GM23338 (cell line): Measurements from ENCODE around the gene CPXM2. TPM values are rescaled to one million over a fixed set of nuclear protein-coding genes. Genes with fewer than 3 reads are reported as not detected.

Source experiments
- ATAC-seq: fragments of 200-7000 bp; cut with Tn5 transposase; 3 replicates; pipeline ENCODE4 v1.9.1; 2020
- DNase-seq: peaks from one replicate; pipeline ENCODE4 v3.0.0-alpha.2; 2015; ENCODE audit warnings: low spot score
- H2AFZ ChIP-seq: fragments of 200-600 bp; sonication (generic); 2 replicates; pipeline ENCODE4 v1.8.0; 2016; ENCODE audit warnings: antibody characterized with exemption, mild to moderate bottlenecking, moderate library complexity
- H3F3A ChIP-seq: fragments of 200-600 bp; sonication (generic); replicated peaks from 2 replicates; pipeline ENCODE4 v1.8.0; 2017; ENCODE audit warnings: antibody characterized with exemption, mixed run types, low read depth
- H3K27ac ChIP-seq: fragments of 200-600 bp; sonication (generic); 2 replicates; pipeline ENCODE4 v1.6.1; 2016; ENCODE audit warnings: low read depth
- H3K27me3 ChIP-seq: fragments of 200-600 bp; sonication (generic); 2 replicates; pipeline ENCODE4 v1.8.0; 2016; ENCODE audit warnings: mild to moderate bottlenecking, mixed run types, moderate library complexity; ENCODE audit not compliant: insufficient read depth
- H3K36me3 ChIP-seq: fragments of 200-600 bp; sonication (generic); 2 replicates; pipeline ENCODE4 v1.8.0; 2016; ENCODE audit warnings: mild to moderate bottlenecking; ENCODE audit not compliant: insufficient read depth
- H3K4me1 ChIP-seq: fragments of 200-600 bp; sonication (generic); 2 replicates; pipeline ENCODE4 v1.8.0; 2016; ENCODE audit warnings: mild to moderate bottlenecking, moderate library complexity; ENCODE audit not compliant: insufficient read depth
- H3K4me2 ChIP-seq: fragments of 200-600 bp; sonication (generic); 2 replicates; pipeline ENCODE4 v1.7.1; 2017; ENCODE audit warnings: mixed run types
- H3K4me3 ChIP-seq: fragments of 200-600 bp; sonication (generic); 2 replicates; pipeline ENCODE4 v1.6.1; 2016; ENCODE audit warnings: mixed run types
- H3K79me2 ChIP-seq: fragments of 200-600 bp; sonication (generic); replicated peaks from 2 replicates; pipeline ENCODE4 v1.8.0; 2017; ENCODE audit warnings: mild to moderate bottlenecking; ENCODE audit not compliant: insufficient read depth
- H3K9me2 ChIP-seq: fragments of 200-600 bp; sonication (generic); 2 replicates; pipeline ENCODE4 v1.8.0; 2017; ENCODE audit not compliant: insufficient read depth
- H4K20me1 ChIP-seq: fragments of 200-600 bp; sonication (generic); replicated peaks from 2 replicates; pipeline ENCODE4 v1.8.0; 2017; ENCODE audit warnings: mild to moderate bottlenecking; ENCODE audit not compliant: insufficient read depth
- H3K27ac Mint-ChIP-seq: 2 replicates; pipeline ENCODE4 v1.8.0; 2020; ENCODE audit warnings: inconsistent platforms, mild to moderate bottlenecking, moderate library complexity, mixed read lengths
- H3K27me3 Mint-ChIP-seq: 3 replicates; pipeline ENCODE4 v1.8.0; 2022; ENCODE audit warnings: low read depth, mild to moderate bottlenecking, moderate library complexity, mixed read lengths, inconsistent platforms; ENCODE audit not compliant: insufficient read depth, poor library complexity
- H3K36me3 Mint-ChIP-seq: 3 replicates; pipeline ENCODE4 v1.8.0; 2021; ENCODE audit warnings: low read depth, mild to moderate bottlenecking, inconsistent platforms, moderate library complexity, mixed read lengths
- H3K4me1 Mint-ChIP-seq: 3 replicates; pipeline ENCODE4 v1.8.0; 2020; ENCODE audit warnings: mild to moderate bottlenecking, inconsistent platforms, mixed read lengths
- H3K4me3 Mint-ChIP-seq: 3 replicates; pipeline ENCODE4 v1.8.0; 2021; ENCODE audit warnings: moderate library complexity, mild to moderate bottlenecking, inconsistent platforms, mixed read lengths
- H3K9me3 Mint-ChIP-seq: 3 replicates; pipeline ENCODE4 v1.8.0; 2020; ENCODE audit warnings: moderate library complexity, mild to moderate bottlenecking, inconsistent platforms, mixed read lengths
- CTCF ChIP-seq, 2 experiments: fragments of 200-600 bp in 1 of 2; sonication (generic) in 1 of 2; conservative IDR thresholded peaks; 2 replicates each; pipeline versions ENCODE4 v1.5.1 to v1.6.1; 2016 to 2017; ENCODE audit warnings: antibody characterized with exemption in 2 of 2, low read depth in 2 of 2, mild to moderate bottlenecking in 2 of 2, moderate library complexity in 1 of 2
- EZH2 ChIP-seq: fragments of 200-600 bp; sonication (generic); IDR thresholded peaks from one replicate; pipeline ENCODE4 v1.8.0; 2017; ENCODE audit warnings: antibody characterized with exemption, mild to moderate bottlenecking, low read depth; ENCODE audit not compliant: unreplicated experiment
- EZH2phosphoT487 ChIP-seq: fragments of 200-600 bp; sonication (generic); IDR thresholded peaks from one replicate; pipeline ENCODE4 v1.8.1; 2018; ENCODE audit warnings: antibody characterized with exemption; ENCODE audit not compliant: unreplicated experiment
- NANOG ChIP-seq: IDR thresholded peaks from 2 replicates; pipeline ENCODE4 v1.6.1; 2016; ENCODE audit warnings: antibody characterized with exemption, borderline replicate concordance
- POLR2AphosphoS5 ChIP-seq: IDR thresholded peaks from 2 replicates; pipeline ENCODE4 v1.6.1; 2016; ENCODE audit warnings: antibody characterized with exemption, low read depth
- REST ChIP-seq: IDR thresholded peaks from one replicate; pipeline ENCODE4 v1.6.1; 2018; ENCODE audit warnings: antibody characterized with exemption; ENCODE audit not compliant: unreplicated experiment
- polyA plus RNA-seq: library from polyadenylated mRNA; unstranded; fragments of >200 nt; fragmentation: Nextera tagmentation; extraction: Ambion mirVana; gene quantifications from 2 replicates; pipeline ENCODE4 v1.2.1, GENCODE V29; 2016
- total RNA-seq: library from RNA; depleted of rRNA; stranded (reverse); fragments of >200 nt; shearing (Covaris generic); gene quantifications from 2 replicates; pipeline ENCODE4 v1.2.3, GENCODE V29; 2014
- TF ChIP-seq, protein P1 (sequence below): fragments of 250-450 bp; sonication (Bioruptor Pico); IDR thresholded peaks from 2 replicates; pipeline ENCODE4 v1.5.0; 2020; ENCODE audit warnings: mild to moderate bottlenecking, moderate library complexity

Gene CPXM2
- total and polyA plus RNA-seq, 2 experiments from 2014 or later = 1.6 to 8.1 TPM

- TF ChIP-seq REST (no peak), CTCF (conservative IDR thresholded peaks at IDR 0.05; ENCODE audit: low read depth in 2 of 2) (no peak), EZH2 (no peak)
Observed at GRCh38 chr10:123724747-123725146, 166.9 kb downstream of the CPXM2 start (continued).

DNA sequence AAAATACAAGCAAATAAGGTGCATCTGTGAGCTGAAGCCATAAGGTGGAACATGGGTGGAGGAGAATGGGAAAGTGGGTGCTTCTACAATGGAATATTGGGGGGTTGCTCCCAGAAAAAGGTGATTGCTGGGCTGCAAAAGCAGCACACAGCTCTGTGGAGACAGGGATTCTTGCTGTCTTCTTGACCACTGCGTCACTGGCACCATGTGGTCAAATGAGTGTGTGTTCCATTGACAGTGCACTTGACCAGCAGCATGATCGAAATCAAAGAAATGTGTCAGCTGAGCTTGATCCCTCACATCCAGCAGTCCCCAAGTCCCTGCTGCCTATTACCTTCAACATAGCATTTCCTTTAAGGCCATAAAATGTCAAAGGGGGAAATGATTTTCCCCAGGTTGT, 169.3 kb downstream of the CPXM2 start:
- no peaks in the 10 kb centered on the region for H3K36me3 ChIP-seq
- TF ChIP-seq EZH2phosphoT487 (no peak), NANOG (no peak), POLR2AphosphoS5 (no peak), EZH2 (no peak), CTCF (conservative IDR thresholded peaks at IDR 0.05; ENCODE audit: low read depth in 2 of 2) (no peak)
- TF ChIP-seq, protein P1, sequence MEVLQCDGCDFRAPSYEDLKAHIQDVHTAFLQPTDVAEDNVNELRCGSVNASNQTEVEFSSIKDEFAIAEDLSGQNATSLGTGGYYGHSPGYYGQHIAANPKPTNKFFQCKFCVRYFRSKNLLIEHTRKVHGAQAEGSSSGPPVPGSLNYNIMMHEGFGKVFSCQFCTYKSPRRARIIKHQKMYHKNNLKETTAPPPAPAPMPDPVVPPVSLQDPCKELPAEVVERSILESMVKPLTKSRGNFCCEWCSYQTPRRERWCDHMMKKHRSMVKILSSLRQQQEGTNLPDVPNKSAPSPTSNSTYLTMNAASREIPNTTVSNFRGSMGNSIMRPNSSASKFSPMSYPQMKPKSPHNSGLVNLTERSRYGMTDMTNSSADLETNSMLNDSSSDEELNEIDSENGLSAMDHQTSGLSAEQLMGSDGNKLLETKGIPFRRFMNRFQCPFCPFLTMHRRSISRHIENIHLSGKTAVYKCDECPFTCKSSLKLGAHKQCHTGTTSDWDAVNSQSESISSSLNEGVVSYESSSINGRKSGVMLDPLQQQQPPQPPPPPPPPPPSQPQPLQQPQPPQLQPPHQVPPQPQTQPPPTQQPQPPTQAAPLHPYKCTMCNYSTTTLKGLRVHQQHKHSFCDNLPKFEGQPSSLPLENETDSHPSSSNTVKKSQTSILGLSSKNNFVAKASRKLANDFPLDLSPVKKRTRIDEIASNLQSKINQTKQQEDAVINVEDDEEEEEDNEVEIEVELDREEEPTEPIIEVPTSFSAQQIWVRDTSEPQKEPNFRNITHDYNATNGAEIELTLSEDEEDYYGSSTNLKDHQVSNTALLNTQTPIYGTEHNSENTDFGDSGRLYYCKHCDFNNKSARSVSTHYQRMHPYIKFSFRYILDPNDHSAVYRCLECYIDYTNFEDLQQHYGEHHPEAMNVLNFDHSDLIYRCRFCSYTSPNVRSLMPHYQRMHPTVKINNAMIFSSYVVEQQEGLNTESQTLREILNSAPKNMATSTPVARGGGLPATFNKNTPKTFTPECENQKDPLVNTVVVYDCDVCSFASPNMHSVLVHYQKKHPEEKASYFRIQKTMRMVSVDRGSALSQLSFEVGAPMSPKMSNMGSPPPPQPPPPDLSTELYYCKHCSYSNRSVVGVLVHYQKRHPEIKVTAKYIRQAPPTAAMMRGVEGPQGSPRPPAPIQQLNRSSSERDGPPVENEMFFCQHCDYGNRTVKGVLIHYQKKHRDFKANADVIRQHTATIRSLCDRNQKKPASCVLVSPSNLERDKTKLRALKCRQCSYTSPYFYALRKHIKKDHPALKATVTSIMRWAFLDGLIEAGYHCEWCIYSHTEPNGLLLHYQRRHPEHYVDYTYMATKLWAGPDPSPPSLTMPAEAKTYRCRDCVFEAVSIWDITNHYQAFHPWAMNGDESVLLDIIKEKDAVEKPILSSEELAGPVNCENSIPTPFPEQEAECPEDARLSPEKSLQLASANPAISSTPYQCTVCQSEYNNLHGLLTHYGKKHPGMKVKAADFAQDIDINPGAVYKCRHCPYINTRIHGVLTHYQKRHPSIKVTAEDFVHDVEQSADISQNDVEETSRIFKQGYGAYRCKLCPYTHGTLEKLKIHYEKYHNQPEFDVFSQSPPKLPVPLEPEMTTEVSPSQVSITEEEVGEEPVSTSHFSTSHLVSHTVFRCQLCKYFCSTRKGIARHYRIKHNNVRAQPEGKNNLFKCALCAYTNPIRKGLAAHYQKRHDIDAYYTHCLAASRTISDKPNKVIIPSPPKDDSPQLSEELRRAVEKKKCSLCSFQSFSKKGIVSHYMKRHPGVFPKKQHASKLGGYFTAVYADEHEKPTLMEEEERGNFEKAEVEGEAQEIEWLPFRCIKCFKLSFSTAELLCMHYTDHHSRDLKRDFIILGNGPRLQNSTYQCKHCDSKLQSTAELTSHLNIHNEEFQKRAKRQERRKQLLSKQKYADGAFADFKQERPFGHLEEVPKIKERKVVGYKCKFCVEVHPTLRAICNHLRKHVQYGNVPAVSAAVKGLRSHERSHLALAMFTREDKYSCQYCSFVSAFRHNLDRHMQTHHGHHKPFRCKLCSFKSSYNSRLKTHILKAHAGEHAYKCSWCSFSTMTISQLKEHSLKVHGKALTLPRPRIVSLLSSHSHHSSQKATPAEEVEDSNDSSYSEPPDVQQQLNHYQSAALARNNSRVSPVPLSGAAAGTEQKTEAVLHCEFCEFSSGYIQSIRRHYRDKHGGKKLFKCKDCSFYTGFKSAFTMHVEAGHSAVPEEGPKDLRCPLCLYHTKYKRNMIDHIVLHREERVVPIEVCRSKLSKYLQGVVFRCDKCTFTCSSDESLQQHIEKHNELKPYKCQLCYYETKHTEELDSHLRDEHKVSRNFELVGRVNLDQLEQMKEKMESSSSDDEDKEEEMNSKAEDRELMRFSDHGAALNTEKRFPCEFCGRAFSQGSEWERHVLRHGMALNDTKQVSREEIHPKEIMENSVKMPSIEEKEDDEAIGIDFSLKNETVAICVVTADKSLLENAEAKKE (CRISPR knock-in tag) = no peak

More for the DNA sequence above, 169.3 kb downstream of the CPXM2 start:
- Mint-ChIP-seq H3K36me3 (no peaks in the 10 kb centered on the region), H3K9me3 (peaks cover 5% of the 10 kb centered on the region), H3K4me1 (no peaks in the 10 kb centered on the region), H3K27ac (no peak overlapping the region), H3K27me3 (peaks cover 6% of the 10 kb centered on the region), H3K4me3 (no peak overlapping the region)
- Histone ChIP-seq H3K27me3 (no peaks in the 10 kb centered on the region), H3K9me2 (no peaks in the 10 kb centered on the region; the same call in 1 of the 2 replicates), H4K20me1 (no peaks in the 10 kb centered on the region), H3K4me1 (no peaks in the 10 kb centered on the region), H3F3A (no peaks in the 10 kb centered on the region), H3K79me2 (no peaks in the 10 kb centered on the region), H3K4me2 (no peak overlapping the region), H2AFZ (no peak overlapping the region), H3K4me3 (no peak overlapping the region), H3K27ac (no peak overlapping the region)
- ATAC-seq (no peak), DNase-seq (no peak)
